Ishikawa (cell line): ENCODE measurements around the gene SLC15A3.

Experiments used
- CEBPB ChIP-seq: IDR thresholded peaks from 2 replicates; pipeline ENCODE4 v1.6.1; 2012
- CREB1 ChIP-seq: IDR thresholded peaks from 2 replicates; pipeline ENCODE4 v1.6.1; 2012; ENCODE audit warnings: low read depth
- EGR1 ChIP-seq: IDR thresholded peaks from 2 replicates; pipeline ENCODE4 v1.6.1; 2012
- EP300 ChIP-seq: IDR thresholded peaks from 2 replicates; pipeline ENCODE4 v1.6.1; 2012; ENCODE audit warnings: borderline replicate concordance
- FOXM1 ChIP-seq: IDR thresholded peaks from 2 replicates; pipeline ENCODE4 v1.6.1; 2012; ENCODE audit warnings: low read depth, borderline replicate concordance
- NFIC ChIP-seq: IDR thresholded peaks from 2 replicates; pipeline ENCODE4 v1.6.1; 2012
- RAD21 ChIP-seq: IDR thresholded peaks from 2 replicates; pipeline ENCODE4 v1.6.1; 2012; ENCODE audit warnings: low read depth
- TAF1 ChIP-seq: IDR thresholded peaks from 2 replicates; pipeline ENCODE4 v1.6.1; 2012; ENCODE audit warnings: low read depth, mild to moderate bottlenecking
- TCF12 ChIP-seq: IDR thresholded peaks from 2 replicates; pipeline ENCODE4 v1.6.1; 2012; ENCODE audit warnings: low read depth
- TEAD4 ChIP-seq: IDR thresholded peaks from 2 replicates; pipeline ENCODE4 v1.6.1; 2012
- YY1 ChIP-seq: IDR thresholded peaks from 2 replicates; pipeline ENCODE4 v1.6.1; 2012; ENCODE audit warnings: low read depth
- TF ChIP-seq, protein P1 (sequence below): IDR thresholded peaks from 2 replicates; pipeline ENCODE4 v1.6.1; 2012
- TF ChIP-seq, protein P2 (sequence below): IDR thresholded peaks from 2 replicates; pipeline ENCODE4 v1.6.1; 2012

DNA sequence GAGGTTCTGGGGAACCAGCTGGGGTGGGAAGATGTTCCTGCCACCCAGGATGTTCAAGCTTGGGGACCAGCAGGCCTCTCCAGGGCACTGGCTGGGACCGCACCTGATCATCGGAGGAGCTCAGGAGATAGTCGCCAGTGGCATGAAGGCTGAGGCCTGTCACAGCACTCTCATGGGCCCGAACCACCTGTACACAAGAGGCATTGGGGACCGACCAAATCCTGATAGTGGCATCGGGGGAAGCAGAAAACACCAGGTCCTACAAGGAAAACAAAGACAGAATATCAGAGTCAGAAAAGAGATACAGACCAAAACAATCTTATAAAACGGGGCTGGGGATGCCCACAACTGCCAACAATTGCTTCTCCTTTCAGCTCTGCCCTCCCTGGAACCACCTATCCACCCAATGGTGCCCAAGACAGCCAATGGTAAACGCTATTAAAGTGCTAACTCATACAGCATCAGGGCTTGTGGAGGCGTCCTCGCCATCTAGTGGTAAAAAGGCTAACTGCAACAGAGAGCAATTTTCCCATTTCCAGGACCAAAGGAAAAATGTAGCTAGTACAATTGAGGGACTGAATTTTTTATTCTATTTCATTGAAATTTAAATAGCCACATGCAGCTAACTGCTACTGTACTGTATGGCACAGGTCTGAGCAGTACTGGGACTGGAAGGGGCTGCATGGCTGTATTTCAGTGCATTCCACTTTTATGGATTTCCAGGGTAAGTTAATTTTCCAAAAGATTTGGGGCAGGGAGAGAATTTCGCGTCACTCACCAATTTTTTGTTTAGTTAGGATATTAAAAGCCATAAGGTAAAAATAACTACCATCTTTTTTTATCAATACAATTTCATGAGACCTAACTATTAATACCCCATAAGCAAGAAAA is 52.7 kb downstream of the SLC15A3 start:
- TF ChIP-seq, protein P1, sequence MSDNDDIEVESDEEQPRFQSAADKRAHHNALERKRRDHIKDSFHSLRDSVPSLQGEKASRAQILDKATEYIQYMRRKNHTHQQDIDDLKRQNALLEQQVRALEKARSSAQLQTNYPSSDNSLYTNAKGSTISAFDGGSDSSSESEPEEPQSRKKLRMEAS = no peak
- no peak for TF ChIP-seq EP300
- no peak for TF ChIP-seq FOXM1
- no peak for TF ChIP-seq TCF12
- no peak for TF ChIP-seq TEAD4
- no peak for TF ChIP-seq CREB1
- TF ChIP-seq TAF1 = no peak
- peak; percentile 53 for TF ChIP-seq RAD21
- TF ChIP-seq EGR1 = no peak
- TF ChIP-seq NFIC = no peak
- TF ChIP-seq, protein P2, sequence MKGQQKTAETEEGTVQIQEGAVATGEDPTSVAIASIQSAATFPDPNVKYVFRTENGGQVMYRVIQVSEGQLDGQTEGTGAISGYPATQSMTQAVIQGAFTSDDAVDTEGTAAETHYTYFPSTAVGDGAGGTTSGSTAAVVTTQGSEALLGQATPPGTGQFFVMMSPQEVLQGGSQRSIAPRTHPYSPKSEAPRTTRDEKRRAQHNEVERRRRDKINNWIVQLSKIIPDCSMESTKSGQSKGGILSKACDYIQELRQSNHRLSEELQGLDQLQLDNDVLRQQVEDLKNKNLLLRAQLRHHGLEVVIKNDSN = no peak
- no peak for TF ChIP-seq CEBPB
- TF ChIP-seq YY1 = no peak
